HG02852 (cell line): ENCODE results near the gene KCNG1.
A peak's percentile ranks its signal among the peaks of the same experiment; 100 is the strongest.
"Not testable (repeated sequence)": the region's sequence is repeated elsewhere in the genome, so short reads cannot be mapped to it uniquely, and the experiment has no call there.

Experiments
- ATAC-seq: cut with Tn5 transposase; IDR thresholded peaks from one replicate; pipeline ENCODE4 v1.9.1; 2021; ENCODE audit warnings: mild to moderate bottlenecking, moderate library complexity; ENCODE audit not compliant: unreplicated experiment

KCNG1 gene

GRCh38 chr20:51022803-51023616, at the start of gene KCNG1:
Gene KCNG1 (minus strand): TSS chr20:51023107. CDS start chr20:51010338, 12,769 bp downstream.
- ATAC-seq, result peak; percentile 47

DNA sequence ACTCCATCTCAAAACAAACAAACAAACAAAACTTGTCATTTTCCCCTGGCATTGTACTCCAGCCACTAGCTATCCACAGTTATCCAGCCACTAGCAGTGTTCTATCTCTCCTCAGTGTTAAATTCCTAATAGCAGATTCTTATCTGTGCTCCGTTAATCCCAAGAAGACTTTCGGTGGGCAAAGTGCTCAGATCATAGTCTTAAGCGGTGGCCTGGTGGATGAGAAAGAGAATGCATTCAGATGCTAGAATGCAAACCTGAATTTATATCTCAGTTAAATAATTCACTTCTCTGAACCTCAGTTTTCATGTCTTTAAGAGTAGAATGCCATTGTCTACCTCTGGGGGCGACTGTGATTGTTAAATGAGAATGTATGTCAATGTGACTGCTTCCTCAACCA, 47.7 kb upstream of the KCNG1 start:
- ATAC-seq, result no peak

DNA sequence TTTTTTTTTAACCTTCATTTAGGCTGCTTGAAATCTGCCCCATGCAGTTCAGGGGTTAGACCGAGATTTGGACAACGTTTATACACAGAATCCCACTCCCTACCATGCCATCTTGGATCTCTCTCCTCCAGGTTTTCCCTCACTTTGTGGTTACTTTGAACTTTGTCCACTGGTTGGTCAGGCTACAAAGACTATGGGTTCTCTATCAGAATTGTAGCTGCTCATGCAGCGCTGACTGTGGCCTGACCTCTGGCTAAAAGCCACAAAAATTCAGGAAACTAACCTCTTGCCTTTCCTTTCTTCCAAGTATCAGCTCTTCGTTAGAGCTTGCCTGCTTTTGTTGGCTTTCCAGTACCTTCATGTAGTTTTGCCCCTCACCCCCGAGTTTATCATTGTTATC, 44.9 kb upstream of the KCNG1 start:
- no peak for ATAC-seq

DNA sequence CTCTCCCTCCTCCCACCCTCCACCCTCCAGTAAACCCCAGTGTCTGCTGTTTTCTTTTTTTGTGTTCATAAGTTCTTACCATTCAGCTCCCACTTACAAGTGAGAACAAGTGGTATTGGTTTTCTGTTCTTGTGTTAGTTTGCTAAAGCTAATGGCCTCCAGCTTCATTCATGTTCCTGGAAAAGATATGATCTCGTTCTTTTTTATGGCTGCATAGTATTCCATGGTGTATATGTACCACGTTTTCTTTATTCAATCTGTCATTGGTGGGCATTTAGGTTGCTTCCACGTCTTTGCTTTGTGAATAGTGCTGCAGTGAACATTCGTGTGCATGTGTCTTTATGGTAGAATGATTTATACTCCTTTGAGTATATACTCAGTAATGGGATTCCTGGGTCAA, 42.7 kb upstream of the KCNG1 start:
- ATAC-seq, result no peak

- no peak for ATAC-seq
These were observed 41.2 kb upstream of the KCNG1 start for GRCh38 chr20:51064137-51064536.

GRCh38 chr20:51062065-51062464, 39.2 kb upstream of the KCNG1 start:
- no peak for ATAC-seq

DNA sequence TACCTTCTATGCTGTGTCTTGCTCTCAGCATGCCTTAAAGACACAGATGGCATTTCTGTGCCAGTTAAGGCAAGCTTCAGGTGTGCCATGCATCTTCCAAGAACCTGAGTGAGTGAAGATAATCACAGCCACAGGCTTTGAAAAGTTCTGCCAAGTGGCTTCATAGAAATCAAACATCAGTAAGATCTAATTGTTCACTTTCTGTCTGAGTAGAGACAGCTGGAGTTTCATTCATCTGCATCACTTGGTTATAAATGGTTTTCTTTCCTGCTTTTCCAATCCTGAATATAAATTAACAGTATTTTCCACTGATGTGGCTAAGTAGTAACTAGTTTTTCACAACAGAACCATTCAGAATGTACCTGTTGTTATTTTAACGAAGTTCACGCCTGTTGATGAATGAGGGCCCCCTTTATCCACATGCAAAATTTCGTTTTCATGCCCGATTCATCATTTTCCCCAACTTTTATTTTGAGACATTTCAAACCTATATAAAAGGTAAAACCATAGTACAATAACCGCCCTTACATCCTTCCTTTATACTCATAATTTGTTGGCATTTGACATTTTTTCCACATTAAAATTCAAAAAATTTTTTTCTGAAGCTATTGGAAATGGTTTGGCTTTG, 38.6 kb upstream of the KCNG1 start:
- ATAC-seq, result no peak

- no peak for ATAC-seq
These were observed 37.4 kb upstream of the KCNG1 start for GRCh38 chr20:51060301-51060700.

DNA sequence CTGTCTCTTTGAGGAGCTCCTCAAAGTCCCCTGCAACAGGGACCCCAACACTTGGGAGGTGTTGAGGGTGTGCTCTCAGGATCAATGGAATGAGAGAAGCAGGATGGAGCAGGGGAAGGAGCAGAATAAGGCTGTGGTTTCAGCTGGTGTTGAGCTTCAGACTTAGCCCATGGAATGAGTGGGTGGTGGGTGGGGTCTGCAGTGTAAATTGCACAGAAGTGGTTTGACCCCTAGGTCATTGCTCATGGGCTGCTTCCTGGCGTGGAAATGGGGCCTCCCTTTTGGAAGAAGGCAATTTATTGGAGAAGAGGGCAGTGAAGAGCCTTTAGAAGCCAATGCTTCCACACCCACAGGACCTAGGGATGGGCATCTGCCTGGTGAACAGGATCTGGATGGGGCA, 37.0 kb upstream of the KCNG1 start:
- ATAC-seq, result no peak

GRCh38 chr20:51058017-51058416, 35.1 kb upstream of the KCNG1 start:
- no peak for ATAC-seq

DNA sequence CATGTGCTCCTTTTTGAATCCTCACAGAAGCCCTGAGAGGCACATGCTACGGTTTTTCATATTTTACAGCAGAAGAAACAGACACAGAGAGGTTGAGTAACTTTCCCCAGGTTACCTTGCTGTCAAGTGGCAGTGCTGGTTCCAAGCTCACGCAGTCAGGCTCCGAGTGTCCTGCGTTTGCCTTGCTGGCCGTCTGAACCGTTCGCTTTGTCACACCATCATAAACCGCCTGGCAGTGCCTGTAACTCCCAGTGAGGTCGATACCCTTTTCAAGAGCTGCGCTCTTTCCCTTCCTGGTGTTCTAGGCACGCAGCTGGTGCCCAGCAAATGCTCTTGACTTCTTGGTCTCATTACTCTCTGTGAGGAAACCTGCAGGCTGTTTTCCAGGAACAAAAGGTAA, 31.3 kb upstream of the KCNG1 start:
- no peak for ATAC-seq

GRCh38 chr20:51050531-51051075, 27.7 kb upstream of the KCNG1 start:
- no peak for ATAC-seq

DNA sequence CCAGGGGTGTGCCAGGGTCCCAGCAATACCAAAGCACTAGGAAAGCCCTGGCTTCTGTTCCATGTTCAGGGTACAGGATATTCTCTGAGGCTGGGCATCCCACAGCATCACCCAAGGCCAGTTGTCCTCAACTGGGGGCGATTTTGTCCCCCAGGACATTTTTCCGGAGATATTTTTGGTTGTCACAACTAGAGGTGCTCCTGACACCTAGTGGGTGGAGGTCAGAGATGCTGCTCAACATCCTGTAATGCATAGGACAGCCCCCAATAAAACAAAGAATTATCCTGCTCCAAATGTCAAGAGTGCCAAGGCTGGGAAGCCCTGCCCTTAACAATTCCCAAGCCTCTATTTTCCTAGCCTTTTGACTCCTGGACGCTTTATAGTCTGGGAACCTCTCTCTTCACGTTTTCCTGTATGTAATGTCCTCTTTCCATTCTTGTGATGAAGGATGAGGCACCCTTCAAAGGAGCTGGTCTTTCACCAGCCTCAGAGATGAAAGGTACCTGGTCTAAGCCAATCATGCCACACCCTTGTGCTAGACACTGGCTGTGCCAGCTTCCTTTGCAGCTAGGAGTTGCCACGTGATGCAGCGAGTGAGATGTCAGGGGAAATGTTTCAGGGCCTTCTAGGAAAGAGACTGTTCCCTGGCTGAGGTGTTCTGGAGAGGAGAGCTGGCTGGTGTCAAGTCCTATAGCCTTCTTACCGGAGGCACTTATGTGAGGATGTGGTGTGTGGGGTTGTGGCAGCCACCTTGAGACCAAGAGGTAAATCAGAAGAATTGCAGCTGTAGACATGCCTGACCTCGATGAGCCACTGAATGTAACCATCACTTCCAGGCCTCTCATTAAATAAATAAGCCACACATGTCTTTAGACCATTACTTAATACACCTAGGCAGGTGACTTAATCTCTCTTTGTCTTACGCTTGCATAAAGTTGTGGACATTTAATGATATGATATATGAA, 23.4 kb upstream of the KCNG1 start:
- ATAC-seq, result no peak

DNA sequence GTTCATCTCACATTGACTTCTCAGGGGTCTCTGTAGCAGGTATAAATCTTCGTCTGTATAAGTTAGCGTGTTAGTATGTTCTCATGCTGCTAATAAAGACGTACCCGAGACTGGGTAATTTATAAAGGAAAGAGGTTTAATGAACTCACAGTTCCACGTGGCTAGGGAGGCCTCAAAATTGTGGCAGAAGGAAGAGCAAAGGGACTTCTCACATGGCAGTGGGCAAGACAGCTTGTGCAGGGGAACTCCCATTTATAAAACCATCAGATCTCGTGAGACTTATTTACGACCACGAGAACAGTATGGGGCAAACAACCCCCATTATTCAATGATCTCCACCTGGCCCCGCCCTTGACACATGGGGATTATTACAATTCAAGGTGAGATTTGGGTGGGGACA, 22.6 kb upstream of the KCNG1 start:
- not testable (repeated sequence) for ATAC-seq

GRCh38 chr20:51044796-51045195, 21.9 kb upstream of the KCNG1 start:
- ATAC-seq, result no peak

DNA sequence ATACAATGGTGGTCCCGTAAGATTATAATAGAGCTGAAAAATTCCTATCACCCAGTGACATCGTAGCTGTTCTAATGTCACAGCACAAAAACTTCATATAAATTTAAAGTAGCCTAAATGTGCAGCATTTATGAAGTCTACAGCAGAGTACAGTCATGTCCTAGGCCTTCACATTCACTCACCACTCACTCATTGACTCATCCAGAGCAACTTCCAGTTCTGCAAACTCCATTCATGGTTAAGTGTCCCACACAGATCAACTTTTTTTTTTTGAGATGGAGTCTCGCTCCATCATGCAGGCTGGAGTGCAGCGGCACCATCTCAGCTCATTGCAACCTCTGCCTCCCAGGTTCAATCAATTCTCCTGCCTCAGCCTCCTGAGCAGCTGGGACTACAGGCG, 20.9 kb upstream of the KCNG1 start:
- no peak for ATAC-seq

DNA sequence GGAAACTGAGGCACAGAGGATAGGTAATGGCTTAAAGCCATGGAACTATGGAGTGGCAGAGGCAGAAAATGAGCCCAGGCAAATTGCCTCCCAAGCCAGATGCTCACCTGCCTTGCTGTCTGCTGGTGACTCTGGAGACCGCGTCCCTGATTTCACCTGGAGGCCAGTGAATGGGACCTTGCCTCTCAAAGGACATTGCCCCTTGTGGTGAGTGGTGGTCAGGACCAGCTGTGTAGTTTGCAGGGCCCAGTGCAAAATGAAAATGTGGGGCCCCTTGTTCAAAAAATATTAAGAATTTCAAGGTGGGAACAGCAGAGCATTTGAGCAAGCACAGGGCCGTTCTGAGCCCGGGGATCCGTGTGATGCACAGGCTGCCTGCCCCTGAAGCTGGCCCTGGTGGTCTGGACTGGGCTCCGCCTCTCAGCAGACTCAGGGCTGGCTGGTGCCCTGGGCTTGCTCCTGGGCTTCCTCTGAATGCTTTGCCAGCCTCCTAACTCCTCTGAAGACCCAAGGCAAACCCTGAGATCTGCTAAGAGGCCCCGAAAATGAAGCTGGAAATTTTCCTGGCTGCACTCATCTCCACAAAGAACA, 19.8 kb upstream of the KCNG1 start:
- ATAC-seq, result no peak

DNA sequence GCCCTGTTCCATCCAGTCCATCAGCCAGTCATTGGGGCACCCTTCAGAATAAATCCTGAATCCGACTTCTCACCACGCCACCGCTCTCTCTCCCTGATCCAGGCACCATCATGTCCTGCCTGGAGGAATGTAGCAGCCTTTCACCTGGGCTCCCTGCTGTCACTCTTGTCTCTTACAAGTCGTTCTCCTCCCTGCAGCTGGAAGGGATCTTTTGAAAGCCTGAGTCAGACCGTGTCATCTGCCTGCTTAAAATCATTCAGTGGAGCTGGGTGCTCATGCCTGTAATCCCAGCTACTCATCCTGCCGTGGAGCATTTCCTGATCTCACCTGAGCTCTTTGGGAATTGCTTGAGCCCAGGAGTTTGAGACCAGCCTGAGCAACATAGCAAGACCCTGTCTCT, 19.2 kb upstream of the KCNG1 start:
- ATAC-seq, result no peak

- ATAC-seq, result no peak
These were observed 14.7 kb upstream of the KCNG1 start for GRCh38 chr20:51037532-51038115.

DNA sequence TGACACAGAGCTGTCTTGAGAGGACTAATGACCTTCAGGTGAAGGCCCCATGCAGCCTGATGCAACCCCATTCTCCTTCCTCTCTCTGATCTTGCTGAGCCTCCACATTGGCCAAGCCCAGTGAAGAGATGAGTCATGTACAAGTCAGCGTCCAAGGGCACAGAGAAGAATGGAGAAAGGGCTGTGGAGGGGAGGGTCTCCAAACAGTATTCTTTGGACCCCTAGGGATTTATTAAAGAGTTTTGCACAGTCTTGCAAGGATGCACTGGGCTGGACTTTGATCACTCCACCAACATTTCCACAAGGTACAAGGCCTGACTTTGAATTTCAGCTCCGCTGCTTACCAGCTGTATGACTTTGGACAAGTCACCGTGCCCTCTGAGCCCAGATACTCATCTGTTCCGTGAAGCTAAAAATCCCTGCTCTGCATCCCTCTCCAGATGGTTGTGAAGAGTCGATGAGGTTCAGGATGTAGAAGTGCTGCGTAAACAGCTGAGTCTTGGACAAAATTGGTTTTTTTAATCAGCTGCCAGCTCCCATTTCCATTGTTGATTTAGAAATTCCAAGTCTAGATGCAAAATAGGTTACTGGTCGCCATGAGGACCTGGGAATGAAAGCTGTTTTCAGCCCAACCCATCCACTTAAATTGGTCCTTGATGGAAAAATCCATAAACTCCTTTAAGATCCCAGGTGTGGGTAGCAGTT, 14.1 kb upstream of the KCNG1 start:
- ATAC-seq, result no peak
